HG02610 (cell line): Measurements from ENCODE around the gene MRPS35.
"Not testable (repeated sequence)": the region's sequence is repeated elsewhere in the genome, so short reads cannot be mapped to it uniquely, and the experiment has no call there.

ENCODE experiments used
- ATAC-seq: cut with Tn5 transposase; IDR thresholded peaks from one replicate; pipeline ENCODE4 v1.9.1; 2021; ENCODE audit warnings: mild to moderate bottlenecking, moderate library complexity; ENCODE audit not compliant: unreplicated experiment

Gene MRPS35

GRCh38 chr12:27707216-27707615, 3.4 kb upstream of the MRPS35 start:
- no peak for ATAC-seq

GRCh38 chr12:27709212-27709931, 1.3 kb upstream of the MRPS35 start:
- no peak for ATAC-seq

- peak; percentile 43 for ATAC-seq
Measured at GRCh38 chr12:27709932-27710591, 570 bp upstream of the MRPS35 start.

GRCh38 chr12:27711317-27711682, 668 bp downstream of the MRPS35 start:
- peak; percentile 27 for ATAC-seq

DNA sequence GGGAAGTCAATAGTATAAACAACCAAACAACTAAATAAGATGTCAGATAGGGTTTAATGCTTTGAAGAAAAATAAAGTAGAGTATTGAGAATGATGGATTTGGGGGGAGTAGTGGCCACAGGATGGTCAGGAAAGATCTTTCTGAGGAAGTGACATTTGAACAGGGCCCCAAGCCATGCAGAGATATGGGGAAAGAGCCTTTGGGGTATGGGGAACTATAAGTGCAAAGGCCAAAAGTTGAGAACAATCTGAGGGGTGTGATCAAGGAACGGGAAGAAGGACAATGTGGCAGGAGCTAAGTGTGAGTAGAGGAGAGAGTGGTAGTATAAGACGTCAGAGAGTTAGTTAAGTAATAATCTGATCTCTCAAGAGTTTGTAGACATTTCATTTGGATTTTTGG, 1.3 kb downstream of the MRPS35 start:
- no peak for ATAC-seq

- no peak for ATAC-seq
Measured at GRCh38 chr12:27723212-27723611, 12.6 kb downstream of the MRPS35 start.

- no peak for ATAC-seq
Measured at GRCh38 chr12:27730097-27730588, 19.5 kb downstream of the MRPS35 start.

DNA sequence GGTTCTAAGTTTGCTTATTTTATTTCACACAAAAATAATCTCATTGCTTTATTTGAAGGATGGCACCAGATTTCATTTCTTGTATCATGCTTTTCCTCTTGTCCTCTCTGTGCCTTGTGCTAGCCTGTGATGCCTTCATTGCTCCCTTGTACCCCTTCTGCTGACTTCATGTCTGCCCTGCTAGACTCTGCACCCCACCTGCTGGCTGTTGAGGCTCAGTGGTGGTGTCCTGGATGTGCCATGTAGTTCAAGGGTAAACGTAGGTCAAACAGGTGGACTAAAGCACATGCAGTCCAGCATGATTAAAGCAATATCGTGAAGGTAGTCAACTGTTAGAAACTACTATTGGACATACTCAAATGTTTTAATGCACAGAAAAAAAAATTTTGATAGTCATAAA, 21.6 kb downstream of the MRPS35 start:
- ATAC-seq: no peak

DNA sequence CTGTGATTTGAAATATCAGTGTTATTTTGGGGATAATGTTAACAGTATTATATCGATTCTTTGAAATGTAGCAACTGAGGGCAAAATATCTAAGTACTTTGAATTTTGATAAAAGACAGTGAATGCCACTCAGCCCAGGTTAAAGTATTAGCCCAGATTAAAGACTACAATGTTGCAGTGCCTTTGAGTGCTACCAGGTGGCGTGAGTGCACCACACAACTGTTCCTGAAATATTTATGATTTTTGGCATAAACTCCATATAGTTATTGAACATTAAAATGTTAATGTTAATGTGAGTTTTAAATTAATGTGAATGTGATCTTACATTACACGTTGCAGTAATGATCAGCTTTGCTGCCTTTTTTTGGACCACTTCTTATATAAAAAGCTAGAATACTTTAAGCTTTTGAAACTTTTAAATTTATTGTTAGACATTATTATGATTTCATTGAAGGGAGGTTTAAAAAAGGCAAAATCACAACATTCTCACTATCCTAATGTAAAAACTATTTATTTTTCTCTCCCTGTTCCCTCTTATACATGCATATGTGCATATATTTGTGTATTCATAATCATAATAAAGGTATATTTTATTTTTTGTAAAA, 22.5 kb downstream of the MRPS35 start:
- peak; percentile 68 for ATAC-seq

DNA sequence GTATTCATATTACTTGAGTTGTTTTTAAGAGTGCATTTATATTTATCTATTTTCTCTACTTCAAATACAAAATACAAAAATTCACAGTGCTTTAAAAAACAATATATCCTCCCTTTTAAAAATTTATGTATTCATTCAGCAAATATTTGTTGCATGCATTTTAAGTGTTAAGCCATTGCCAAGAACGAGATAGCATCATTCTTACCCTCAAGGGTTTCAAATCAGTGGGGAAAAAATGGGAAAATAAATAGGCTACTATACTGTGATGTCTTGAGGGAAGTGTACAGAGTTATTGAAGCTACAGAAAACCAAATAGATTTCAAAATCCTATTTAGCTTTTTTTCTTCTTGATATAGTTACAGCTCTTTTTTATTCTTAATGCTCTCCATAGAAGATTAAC, 23.2 kb downstream of the MRPS35 start:
- ATAC-seq: no peak

DNA sequence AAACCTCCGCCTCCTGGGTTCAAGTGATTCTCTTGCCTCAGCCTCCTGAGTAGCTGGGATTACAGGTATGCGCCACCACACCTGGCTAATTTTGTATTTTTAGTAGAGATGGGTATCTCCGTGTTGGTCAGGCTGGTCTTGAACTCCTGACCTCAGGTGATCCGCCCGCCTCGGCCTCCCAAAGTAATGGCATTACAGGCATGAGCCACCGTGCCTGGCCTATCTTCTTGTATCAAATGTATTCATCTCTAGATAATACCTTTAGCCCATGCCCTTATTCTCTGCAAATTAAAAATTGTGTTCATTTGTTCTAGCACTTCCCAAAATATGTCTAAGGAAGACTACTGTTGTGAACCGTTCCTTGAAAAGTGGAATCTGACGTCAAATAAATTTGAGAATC, 23.7 kb downstream of the MRPS35 start:
- ATAC-seq: not testable (repeated sequence)

GRCh38 chr12:27743601-27744000, 33.0 kb downstream of the MRPS35 start:
- ATAC-seq: no peak

GRCh38 chr12:27745734-27746133, 35.1 kb downstream of the MRPS35 start:
- not testable (repeated sequence) for ATAC-seq

- no peak for ATAC-seq
Measured at GRCh38 chr12:27747111-27747820, 36.6 kb downstream of the MRPS35 start.

GRCh38 chr12:27751386-27752047, 40.9 kb downstream of the MRPS35 start:
- ATAC-seq: no peak

DNA sequence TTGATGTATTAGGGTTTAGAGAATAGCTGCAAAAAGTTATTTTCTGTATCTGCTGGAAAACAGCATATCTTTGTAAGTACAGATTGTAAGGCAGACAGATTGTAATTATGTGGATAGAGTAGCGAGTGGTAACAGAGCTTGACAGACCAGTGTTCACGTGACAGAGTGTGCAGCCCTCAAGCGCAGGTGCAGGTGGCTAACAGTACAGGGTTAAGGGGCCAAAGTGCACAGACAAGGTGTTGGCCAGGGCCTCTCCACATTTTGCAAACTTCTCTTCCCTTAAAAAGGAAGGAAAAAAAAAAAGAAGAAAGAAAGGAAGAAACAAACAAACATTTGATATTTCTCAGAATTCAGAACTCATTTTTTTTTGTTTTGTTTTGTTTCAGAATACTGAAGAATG, 44.2 kb downstream of the MRPS35 start:
- ATAC-seq: no peak

GRCh38 chr12:27756670-27757195, 46.1 kb downstream of the MRPS35 start:
- no peak for ATAC-seq

- ATAC-seq: peak; percentile 53
Measured at GRCh38 chr12:27762757-27763156, 52.1 kb downstream of the MRPS35 start.

DNA sequence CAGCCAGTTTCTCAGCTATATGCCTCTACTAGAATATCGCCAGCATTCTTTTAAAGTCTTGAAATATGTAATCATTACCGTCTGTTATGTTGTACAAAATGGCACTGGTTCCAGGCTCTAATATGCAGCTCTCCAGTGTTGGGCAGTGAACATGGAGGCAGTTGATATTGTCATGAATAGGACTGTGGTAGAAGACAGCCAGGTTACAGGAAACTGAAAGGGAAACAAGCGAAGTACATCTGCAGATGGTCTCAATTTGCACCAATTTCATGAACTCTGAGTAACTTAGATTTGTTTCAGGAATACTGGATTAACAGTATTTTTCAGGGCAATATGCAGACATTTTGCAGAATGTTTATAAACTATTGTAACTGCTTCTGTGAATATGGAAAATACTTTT, 56.0 kb downstream of the MRPS35 start:
- peak; percentile 67 for ATAC-seq

DNA sequence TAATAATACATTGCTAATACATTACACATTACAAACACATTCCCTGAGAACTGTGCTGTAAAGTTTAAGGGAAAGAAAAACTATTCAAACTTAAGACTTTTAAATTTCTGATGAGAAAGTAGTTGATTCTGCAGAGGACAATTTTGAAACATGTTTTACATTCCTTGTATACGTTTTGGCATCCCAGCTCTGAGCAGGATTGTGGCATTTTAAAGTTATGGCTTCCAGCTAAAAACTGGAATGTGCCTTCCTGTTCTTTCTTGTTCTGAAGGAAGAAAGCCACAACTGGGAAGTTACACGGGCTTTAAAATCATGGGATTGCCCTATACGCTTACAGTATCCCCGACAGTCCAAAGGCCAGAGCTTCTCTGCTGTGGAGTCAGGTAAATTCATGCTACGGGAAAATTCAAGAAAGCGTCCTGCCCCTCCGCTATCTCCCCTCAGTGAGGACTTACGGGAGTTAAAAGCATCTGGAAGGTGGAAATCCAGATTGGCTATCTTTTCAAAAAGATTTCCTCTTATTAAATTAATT, 58.6 kb downstream of the MRPS35 start:
- ATAC-seq: no peak
